Activated CD8-positive, alpha-beta memory T cell treated with anti-CD3 and anti-CD28 coated beads for 36 hours (primary cell): ENCODE results near the gene TP53. TPM values are rescaled to one million over a fixed set of nuclear protein-coding genes. Genes with fewer than 3 reads are reported as not detected.
"Not testable (repeated sequence)": the region's sequence is repeated elsewhere in the genome, so short reads cannot be mapped to it uniquely, and the experiment has no call there.

Experiments used
- CTCF ChIA-PET: fragments of 350-600 bp; sonication (Branson Sonifier 250); formaldehyde crosslinking; loops from one replicate; lab custom pipeline; 2021; ENCODE audit warnings: antibody characterized with exemption; lab: Charles Lee
- POLR2A ChIA-PET: fragments of 350-600 bp; sonication (Branson Sonifier 250); formaldehyde crosslinking; loops from one replicate; lab custom pipeline; 2021; ENCODE audit warnings: antibody characterized with exemption; lab: Charles Lee
- total RNA-seq, 2 experiments: library from RNA; stranded (reverse); gene quantifications; one replicate each; pipeline ENCODE4 v1.2.3, GENCODE V29; 2021

Gene TP53
- total RNA-seq, 2 experiments from 2014 or later: 135 to 139 TPM

GRCh38 chr17:7651097-7651664 is 36.1 kb downstream of the TP53 start:
- CTCF ChIA-PET: interaction anchor here (0.9 to 1.3 kb wide), 2 partner anchors 22 to 62 kb away, joined by 3 to 6 read pairs; no protein-coding TSS in a partner anchor
- POLR2A ChIA-PET: interaction anchor here (0.6 to 1.5 kb wide), 2 partner anchors 35 to 36 kb away, joined by 3 to 8 read pairs; partner anchors contain the start of gene FXR2

- ChIA-PET POLR2A (interaction anchor here (0.6 to 1.5 kb wide), 3 partner anchors 8 to 39 kb away, joined by 3 to 8 read pairs (median 3); no protein-coding TSS in a partner anchor), CTCF (interaction anchor here (0.9 to 1.3 kb wide), 2 partner anchors 23 to 61 kb away, joined by 3 to 6 read pairs; no protein-coding TSS in a partner anchor)
Measured at GRCh38 chr17:7650509-7651096, 36.7 kb downstream of the TP53 start, which contains the start of gene ATP1B2. TSS of gene ATP1B2 (plus strand) at chr17:7650926. CDS start at chr17:7651519, 593 bp downstream.

GRCh38 chr17:7647018-7647417 is 40.3 kb downstream of the TP53 start:
- ChIA-PET CTCF (interaction anchor here (1.2 kb wide), 1 partner anchor 41 kb away, joined by 3 read pairs; the partner anchor contains the start of genes TP53 and WRAP53), POLR2A (no interaction called here)

- POLR2A ChIA-PET: no interaction called here
- CTCF ChIA-PET: interaction anchor here (1.2 kb wide), 1 partner anchor 41 kb away, joined by 3 read pairs; the partner anchor contains the start of genes TP53 and WRAP53
Measured at GRCh38 chr17:7646457-7646856, 40.8 kb downstream of the TP53 start.

GRCh38 chr17:7644775-7645174 is 42.5 kb downstream of the TP53 start:
- CTCF ChIA-PET: no interaction called here
- POLR2A ChIA-PET: no interaction called here

GRCh38 chr17:7641635-7642034 is 45.7 kb downstream of the TP53 start:
- POLR2A ChIA-PET: interaction anchor here (0.6 kb wide), 1 partner anchor 156 kb away, joined by 4 read pairs; no protein-coding TSS in a partner anchor
- CTCF ChIA-PET: not testable (repeated sequence)

GRCh38 chr17:7640783-7641182 is 46.5 kb downstream of the TP53 start:
- ChIA-PET CTCF (no interaction called here), POLR2A (no interaction called here)

GRCh38 chr17:7636163-7636562 is 51.1 kb downstream of the TP53 start:
- POLR2A ChIA-PET: no interaction called here
- CTCF ChIA-PET: interaction anchor here (1.1 kb wide), 1 partner anchor 51 kb away, joined by 4 read pairs; the partner anchor contains the start of gene TP53

GRCh38 chr17:7634384-7634783 is 52.9 kb downstream of the TP53 start:
- ChIA-PET CTCF (interaction anchor here (0.6 to 1.4 kb wide), 2 partner anchors 53 to 696 kb away, joined by 3 read pairs; partner anchors contain the start of gene TP53), POLR2A (no interaction called here)

- CTCF ChIA-PET: interaction anchor here (0.9 to 2.2 kb wide), 7 partner anchors 21 to 197 kb away, joined by 3 to 13 read pairs (median 3); partner anchors contain the start of genes TP53 and WRAP53
- POLR2A ChIA-PET: interaction anchor here (1.5 kb wide), 1 partner anchor 53 kb away, joined by 3 read pairs; no protein-coding TSS in a partner anchor
Measured at GRCh38 chr17:7633093-7633492, 54.2 kb downstream of the TP53 start.

GRCh38 chr17:7632492-7632894 is 54.8 kb downstream of the TP53 start:
- ChIA-PET CTCF (interaction anchor here (0.7 to 2.2 kb wide), 8 partner anchors 21 to 421 kb away, joined by 3 to 13 read pairs (median 3); partner anchors contain the start of genes TP53 and WRAP53), POLR2A (interaction anchor here (0.7 to 1.5 kb wide), 2 partner anchors 53 to 60 kb away, joined by 3 to 4 read pairs; no protein-coding TSS in a partner anchor)

GRCh38 chr17:7631398-7632380 is 55.6 kb downstream of the TP53 start:
- ChIA-PET CTCF (interaction anchor here (0.7 to 2.2 kb wide), 3 partner anchors 38 to 422 kb away, joined by 3 to 13 read pairs (median 3); partner anchors contain the start of genes TP53 and WRAP53), POLR2A (interaction anchor here (0.7 to 1.5 kb wide), 2 partner anchors 54 to 60 kb away, joined by 3 to 4 read pairs; no protein-coding TSS in a partner anchor)

GRCh38 chr17:7629939-7630571 is 57.2 kb downstream of the TP53 start, which contains the start of gene SHBG:
TSS of gene SHBG (plus strand) at chr17:7630135. CDS start at chr17:7630173, 38 bp downstream.
- ChIA-PET POLR2A (interaction anchor here (0.5 kb wide), 1 partner anchor 9 kb away, joined by 3 read pairs; no protein-coding TSS in a partner anchor), CTCF (interaction anchor here (1.1 kb wide), 1 partner anchor 19 kb away, joined by 3 read pairs; no protein-coding TSS in a partner anchor)

GRCh38 chr17:7627250-7628121 is 59.8 kb downstream of the TP53 start, which contains the start of gene SAT2:
TSS of gene SAT2 (minus strand) at chr17:7627821. CDS start at chr17:7627635, 186 bp downstream.
- ChIA-PET POLR2A (interaction anchor here (0.5 to 1.7 kb wide), 5 partner anchors 12 to 109 kb away, joined by 3 to 6 read pairs (median 4); partner anchors contain the start of gene TP53), CTCF (interaction anchor here (1.0 to 2.1 kb wide), 5 partner anchors 13 to 191 kb away, joined by 3 to 11 read pairs (median 4); partner anchors contain the start of genes FXR2, TP53 and WRAP53)

GRCh38 chr17:7626956-7627249 is 60.4 kb downstream of the TP53 start:
- CTCF ChIA-PET: interaction anchor here (1.0 to 2.1 kb wide), 4 partner anchors 13 to 190 kb away, joined by 3 to 11 read pairs (median 4); partner anchors contain the start of genes FXR2, TP53 and WRAP53
- POLR2A ChIA-PET: interaction anchor here (0.5 to 1.7 kb wide), 3 partner anchors 12 to 108 kb away, joined by 3 to 6 read pairs (median 4); partner anchors contain the start of gene TP53

GRCh38 chr17:7626307-7626706 is 61.0 kb downstream of the TP53 start:
- ChIA-PET POLR2A (interaction anchor here (1.1 kb wide), 1 partner anchor 61 kb away, joined by 5 read pairs; the partner anchor contains the start of gene TP53), CTCF (interaction anchor here (2.0 to 2.1 kb wide), 2 partner anchors 12 to 61 kb away, joined by 4 to 11 read pairs; partner anchors contain the start of genes FXR2, TP53 and WRAP53)
